ENCODE data around the gene HSD17B7.
"Not testable (repeated sequence)": the region's sequence is repeated elsewhere in the genome, so short reads cannot be mapped to it uniquely, and the experiment has no call there.

HSD17B7 gene, protein sequence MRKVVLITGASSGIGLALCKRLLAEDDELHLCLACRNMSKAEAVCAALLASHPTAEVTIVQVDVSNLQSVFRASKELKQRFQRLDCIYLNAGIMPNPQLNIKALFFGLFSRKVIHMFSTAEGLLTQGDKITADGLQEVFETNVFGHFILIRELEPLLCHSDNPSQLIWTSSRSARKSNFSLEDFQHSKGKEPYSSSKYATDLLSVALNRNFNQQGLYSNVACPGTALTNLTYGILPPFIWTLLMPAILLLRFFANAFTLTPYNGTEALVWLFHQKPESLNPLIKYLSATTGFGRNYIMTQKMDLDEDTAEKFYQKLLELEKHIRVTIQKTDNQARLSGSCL

DNA sequence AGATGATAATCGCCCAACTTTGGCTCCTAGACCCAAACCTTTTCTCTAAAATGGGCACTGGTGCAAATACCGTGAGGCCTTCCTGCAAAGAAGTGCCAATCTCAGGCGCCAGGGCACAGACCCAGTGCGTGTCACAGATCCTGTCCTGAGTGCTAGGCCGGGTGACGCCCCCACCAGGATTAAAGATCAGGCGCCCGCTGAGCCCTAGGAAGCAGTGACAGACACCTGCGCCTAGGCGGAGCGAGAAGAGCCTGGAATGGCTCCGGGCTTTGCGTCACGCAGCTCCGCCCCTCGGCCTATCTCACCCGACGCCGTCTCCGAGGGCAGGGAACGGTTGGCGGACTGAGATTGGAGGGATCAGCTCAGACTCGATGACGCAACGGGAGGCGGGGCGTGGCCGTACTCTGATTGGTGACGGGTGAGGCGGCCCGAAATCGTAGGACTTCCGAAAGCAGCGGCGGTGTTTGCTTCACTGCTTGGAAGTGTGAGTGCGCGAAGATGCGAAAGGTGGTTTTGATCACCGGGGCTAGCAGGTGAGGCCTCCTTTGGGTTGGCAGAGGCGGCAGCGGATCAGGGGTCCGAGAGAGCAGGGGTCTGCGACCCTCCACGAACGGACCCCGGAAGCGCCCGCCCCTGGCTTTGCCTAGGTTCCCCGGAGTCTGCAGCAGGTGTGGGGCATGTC lies at the start of gene HSD17B7:
HSD17B7 (plus strand) TSS at position 400 of the 682 bp plus-strand sequence; CDS start at position 499, 99 bp downstream.
- peak; percentile 73 for DNase-seq

DNA sequence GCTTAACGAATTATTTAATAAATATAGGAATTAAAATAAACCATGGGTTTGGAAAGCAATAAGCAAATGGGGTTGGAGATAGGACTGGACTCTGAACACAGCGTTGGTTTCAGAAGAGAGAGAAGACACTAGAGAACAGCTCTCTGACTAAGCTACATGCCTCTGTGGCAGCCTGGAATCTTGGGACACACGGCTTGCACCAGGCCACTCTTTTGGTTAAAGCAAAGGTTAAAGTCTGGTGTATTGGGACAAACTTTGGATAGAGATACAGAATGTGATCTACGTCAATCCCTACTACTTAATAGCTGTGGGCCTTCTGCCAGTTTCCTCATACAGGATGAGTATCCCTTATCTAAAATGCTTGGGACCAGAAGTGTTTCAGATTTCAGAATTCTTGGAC lies 49.7 kb upstream of the HSD17B7 start:
- no peak for DNase-seq

- DNase-seq = no peak
Observed at GRCh38 chr1:162741574-162741973, 48.9 kb upstream of the HSD17B7 start.

DNA sequence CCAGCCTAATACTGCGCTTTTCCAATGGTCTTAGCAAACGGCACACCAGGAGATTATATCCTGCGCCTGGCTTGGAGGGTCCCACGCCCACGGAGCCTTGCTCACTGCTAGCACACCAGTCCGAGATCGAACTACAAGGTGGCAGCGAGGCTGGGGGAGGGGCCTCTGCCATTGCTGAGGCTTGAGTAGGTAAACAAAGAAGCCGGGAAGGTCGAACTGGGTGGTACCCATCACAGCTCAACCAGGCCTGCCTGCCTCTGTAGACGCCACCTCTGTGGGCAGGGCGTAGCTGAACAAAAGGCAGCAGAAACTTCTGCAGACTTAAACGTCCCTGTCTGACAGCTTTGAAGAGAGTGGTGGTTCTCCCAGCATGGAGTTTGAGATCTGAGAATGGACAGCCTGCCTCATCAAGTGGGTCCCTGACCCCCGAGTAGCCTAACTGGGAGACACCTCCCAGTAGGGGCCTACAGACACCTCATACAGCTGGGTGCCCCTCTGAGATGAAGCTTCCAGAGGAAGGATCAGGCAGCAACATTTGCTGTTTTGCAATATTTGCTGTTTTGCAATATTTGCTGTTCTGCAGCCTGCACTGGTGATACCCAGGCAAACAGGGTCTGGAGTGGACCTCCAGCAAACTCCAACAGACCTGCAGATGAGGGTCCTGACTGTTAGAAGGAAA lies 44.1 kb upstream of the HSD17B7 start:
- not testable (repeated sequence) for DNase-seq

DNA sequence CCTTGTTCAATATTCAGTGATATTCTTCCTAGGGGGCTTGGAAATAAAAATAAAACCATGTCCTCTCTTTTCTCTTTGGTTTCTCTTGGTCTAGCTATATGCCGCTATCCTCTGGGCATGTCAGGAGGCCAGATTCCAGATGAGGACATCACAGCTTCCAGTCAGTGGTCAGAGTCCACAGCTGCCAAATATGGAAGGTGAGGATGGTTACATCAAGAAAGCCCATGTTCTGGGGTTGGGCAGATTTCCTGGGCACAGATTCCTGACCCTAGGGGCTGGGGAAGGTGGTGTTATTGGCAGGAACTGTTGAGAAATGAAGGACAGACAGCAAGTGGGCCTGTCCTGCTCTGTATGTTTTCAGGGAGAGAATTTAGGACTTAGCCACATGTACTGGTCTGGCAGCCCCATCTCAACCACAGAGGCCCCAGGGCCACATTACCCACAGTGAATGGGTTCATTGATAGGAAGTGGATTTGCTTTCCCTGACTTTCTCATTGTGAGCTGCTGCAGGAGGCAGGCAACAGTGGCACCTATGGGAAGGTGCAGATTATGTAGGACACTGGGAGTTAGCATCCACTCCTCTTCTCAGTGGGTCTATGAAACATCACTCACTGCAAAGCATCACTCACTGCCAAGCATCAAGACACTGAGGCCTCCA lies 37.4 kb upstream of the HSD17B7 start:
- DNase-seq = no peak

GRCh38 chr1:162753998-162754585 lies 36.4 kb upstream of the HSD17B7 start:
- DNase-seq = no peak

DNA sequence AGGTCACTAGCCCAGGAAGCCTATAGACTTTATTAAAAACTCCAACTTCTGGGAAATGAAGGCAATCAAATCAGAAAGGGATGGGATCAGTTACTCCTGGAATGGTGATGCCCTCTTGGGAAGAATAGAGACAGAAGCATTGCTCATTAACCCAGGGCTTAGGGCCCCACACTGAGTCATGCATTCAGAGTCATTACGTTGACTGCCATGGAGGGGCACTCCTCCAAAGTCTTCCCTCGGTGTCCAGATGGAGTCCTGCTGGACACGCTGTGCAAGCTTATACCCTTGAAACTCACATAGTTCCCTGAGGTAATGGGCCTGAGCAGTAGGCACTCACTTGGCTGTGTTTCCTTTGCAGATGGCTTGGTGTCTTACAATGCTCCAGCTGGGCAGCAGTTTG lies 35.2 kb upstream of the HSD17B7 start:
- DNase-seq = no peak

GRCh38 chr1:162756523-162756922 lies 34.0 kb upstream of the HSD17B7 start:
- no peak for DNase-seq

DNA sequence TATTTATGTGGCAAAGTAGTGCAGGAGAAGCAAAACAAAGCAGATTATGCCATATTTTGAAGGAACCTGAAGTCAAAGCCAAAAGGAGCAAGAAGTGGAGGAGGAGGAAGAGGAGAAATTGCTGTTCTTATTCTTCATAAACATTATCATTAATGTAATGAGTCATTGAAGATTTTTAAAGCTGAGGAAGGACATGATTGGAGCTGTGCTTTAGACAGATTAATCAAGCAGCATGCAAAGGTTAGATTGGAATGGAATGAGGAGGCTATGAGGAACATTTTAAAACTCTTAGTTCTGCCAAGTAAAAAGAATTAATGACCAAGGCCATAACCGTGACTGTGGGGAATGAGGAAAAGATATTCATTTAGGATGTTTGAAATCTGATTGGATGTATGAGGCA lies 33.0 kb upstream of the HSD17B7 start:
- no peak for DNase-seq

- no peak for DNase-seq
Observed at GRCh38 chr1:162765788-162766187, 24.7 kb upstream of the HSD17B7 start.

DNA sequence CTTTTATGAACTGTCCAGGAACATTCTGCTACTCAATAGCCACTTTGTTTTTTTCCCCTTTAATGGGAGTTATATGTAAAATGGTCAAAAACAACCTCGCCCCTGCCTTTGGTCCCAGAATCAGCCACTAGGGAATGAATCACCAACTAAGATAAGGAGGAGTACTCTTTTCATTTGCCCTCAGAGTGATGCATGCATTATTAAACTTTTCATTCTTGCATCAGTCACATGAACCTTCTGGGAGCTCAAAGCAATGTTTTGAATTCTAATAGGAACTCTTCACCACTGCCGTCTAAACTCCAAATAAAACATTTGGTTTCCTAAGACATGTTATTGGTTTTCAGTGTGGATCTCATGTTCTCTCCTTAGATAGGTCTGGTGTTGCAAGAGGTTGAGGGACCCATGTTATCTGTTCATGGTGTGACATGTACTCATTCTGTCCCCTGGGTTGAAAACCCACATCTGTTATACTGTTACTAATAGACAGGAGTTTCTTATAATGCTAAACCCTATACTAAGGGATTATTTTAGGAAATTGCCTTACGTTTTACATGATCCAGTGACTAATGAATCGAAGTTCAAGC lies 17.8 kb upstream of the HSD17B7 start:
- no peak for DNase-seq

DNA sequence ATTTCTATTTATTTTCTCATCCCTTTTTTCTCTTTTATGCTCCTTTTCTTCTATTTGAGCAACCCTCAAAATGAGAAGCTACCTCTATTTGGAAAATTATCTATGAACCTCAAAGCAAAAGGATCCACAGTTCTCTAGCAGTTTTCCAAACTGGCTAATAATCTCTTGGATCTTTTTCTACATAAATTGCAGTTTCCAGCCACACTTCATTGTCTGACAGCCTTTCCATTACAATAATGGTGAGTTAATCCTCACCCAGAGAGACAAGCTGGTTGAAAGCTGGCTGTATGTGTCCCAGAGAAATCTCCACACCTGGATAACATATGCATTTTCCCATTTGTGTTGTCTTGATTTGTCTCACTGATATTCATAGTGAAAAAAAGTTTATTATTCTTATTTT lies 16.5 kb upstream of the HSD17B7 start:
- no peak for DNase-seq

- no peak for DNase-seq
Observed at GRCh38 chr1:162779043-162779442, 11.5 kb upstream of the HSD17B7 start.

DNA sequence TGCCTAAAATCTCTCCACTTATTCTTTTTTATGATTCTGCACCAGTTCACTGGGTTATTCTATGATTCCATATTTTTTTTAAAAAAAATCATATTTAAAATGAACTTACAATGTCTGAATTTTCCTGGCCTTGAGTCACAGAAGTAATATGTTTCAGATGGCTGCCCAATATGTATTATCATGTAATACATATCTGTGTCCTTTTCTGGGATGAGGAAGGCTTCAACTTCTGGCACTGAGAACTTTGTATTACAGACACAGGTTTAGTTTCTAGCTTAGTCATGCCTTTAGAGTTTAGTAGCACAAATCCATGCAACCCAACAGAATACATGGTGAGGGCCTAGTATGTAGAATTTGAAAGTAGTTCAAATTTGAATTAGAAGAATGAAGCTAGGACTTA lies 7.8 kb upstream of the HSD17B7 start:
- no peak for DNase-seq

- not testable (repeated sequence) for DNase-seq
Observed at GRCh38 chr1:162784926-162785325, 5.6 kb upstream of the HSD17B7 start.

DNA sequence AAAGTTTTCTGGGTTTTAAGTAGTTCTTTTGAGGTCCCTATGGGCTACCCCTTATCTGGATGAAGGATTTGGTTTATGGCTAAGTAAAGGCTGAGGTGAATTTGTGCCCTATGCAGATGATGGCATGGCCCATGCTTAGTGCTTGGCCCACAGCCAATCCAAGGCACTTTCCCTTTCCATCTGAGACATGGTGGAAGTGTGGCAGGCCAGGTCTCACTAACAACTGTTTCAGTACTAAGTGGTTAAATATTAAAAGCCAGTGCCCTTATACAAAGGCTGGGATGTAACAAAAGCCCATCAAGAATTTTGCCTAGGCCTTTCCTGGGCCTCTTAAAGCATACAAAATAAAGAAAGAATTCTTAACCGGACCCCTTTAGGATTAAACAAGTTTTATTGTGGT lies 1.7 kb upstream of the HSD17B7 start:
- DNase-seq = not testable (repeated sequence)

- not testable (repeated sequence) for DNase-seq
Observed at GRCh38 chr1:162790985-162791357, 469 bp downstream of the HSD17B7 start.

DNA sequence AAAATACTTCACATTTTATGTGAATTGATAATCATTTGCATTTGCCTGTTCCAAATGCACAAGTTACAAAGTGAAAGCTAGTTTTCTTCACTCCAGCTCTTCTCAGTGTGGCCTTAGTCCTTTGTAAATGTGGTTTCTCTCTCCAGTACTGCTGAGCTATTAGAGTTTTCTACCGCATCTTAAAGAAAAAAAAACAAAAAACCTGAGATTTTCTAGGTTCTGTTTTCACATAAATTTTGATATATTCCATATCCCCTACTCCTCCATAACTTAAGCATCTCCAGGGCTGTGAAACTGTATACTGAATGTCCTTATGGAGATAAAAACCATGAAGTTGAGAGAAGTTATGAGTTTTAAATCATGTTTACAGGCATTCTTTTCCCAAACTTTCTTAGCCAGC lies 3.8 kb downstream of the HSD17B7 start:
- not testable (repeated sequence) for DNase-seq

- DNase-seq = not testable (repeated sequence)
Observed at GRCh38 chr1:162796617-162797279, 6.2 kb downstream of the HSD17B7 start.

DNA sequence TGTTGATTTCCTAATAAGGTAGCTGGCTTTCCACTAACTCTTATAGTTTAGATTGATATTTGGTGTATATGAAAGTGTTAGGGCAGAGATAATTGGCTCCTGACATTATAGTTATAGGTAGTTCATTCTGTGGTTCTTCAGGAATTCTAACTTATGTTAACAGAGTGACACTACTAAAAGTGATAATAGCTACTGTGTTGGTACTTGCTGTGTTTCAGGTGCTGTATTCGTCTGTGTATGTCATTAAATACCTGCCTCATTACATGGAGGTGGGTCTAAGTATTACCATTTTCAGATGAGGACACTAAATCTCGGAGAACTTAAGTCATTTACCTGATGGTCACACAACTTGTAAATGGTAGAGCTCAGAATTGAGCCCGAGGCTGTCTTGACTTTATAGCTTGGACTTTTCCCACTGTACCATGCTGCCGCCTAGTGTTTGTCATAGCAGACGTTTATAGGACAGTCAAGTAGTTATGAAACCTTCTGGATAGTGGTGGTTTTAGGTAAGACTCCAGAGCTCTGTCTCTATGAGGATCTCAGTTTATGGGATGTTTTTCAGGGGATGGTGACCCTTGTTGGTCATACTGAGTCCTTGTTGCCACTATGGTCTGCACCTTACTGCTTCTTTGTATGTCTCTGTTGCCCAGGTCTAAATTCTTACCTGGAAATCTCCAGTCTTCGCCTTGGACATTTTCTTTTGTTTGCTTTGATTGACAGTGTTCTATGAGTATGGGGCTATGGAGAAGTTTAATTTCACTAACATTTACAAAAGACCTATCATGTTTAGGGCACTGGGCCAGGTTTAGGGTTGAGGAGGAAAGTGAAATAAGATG lies 9.7 kb downstream of the HSD17B7 start:
- not testable (repeated sequence) for DNase-seq

DNA sequence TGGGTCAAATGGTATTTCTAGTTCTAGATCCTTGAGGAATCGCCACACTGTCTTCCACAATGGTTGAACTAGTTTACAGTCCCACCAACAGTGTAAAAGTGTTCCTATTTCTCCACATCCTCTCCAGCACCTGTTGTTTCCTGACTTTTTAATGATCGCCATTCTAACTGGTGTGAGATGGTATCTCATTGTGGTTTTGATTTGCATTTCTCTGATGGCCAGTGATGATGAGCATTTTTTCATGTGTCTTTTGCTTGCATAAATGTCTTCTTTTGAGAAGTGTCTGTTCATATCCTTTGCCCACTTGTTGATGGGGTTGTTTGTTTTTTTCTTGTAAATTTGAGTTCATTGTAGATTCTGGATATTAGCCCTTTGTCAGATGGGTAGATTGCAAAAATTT lies 17.0 kb downstream of the HSD17B7 start:
- not testable (repeated sequence) for DNase-seq

Data from CD4-positive, alpha-beta T cell treated with Interleukin-4 for 4 hours (primary cell).